Nephron (organoid): ENCODE measurements around the gene CLDND2.

Source experiments
- H3K27ac Mint-ChIP-seq, 3 experiments: 2 replicates each; pipeline ENCODE4 v1.8.0; 2020; ENCODE audit warnings: mixed read lengths in 3 of 3, mild to moderate bottlenecking in 2 of 3, moderate library complexity in 1 of 3
- H3K27me3 Mint-ChIP-seq: 2 replicates; pipeline ENCODE4 v1.8.0; 2021; ENCODE audit warnings: low read depth, mild to moderate bottlenecking, moderate library complexity, mixed read lengths
- H3K36me3 Mint-ChIP-seq: 2 replicates; pipeline ENCODE4 v1.8.0; 2020; ENCODE audit warnings: low read depth, mixed read lengths
- H3K4me1 Mint-ChIP-seq: 2 replicates; pipeline ENCODE4 v1.8.0; 2020; ENCODE audit warnings: mixed read lengths
- H3K4me3 Mint-ChIP-seq, 3 experiments: 2 replicates each; pipeline ENCODE4 v1.8.0; 2020; ENCODE audit warnings: mild to moderate bottlenecking in 3 of 3, mixed read lengths in 3 of 3, moderate library complexity in 2 of 3
- H3K9me3 Mint-ChIP-seq: 2 replicates; pipeline ENCODE4 v1.8.0; 2020; ENCODE audit warnings: mixed read lengths
- TF ChIP-seq, protein P1 (sequence below), 3 experiments: fragments of 200-600 bp; sonication (generic); IDR thresholded peaks; one replicate each; pipeline ENCODE4 v1.5.0; 2021; ENCODE audit warnings: antibody characterized with exemption in 3 of 3; ENCODE audit not compliant: unreplicated experiment in 3 of 3

The CLDND2 gene

GRCh38 chr19:51339687-51340656, 28.8 kb downstream of the CLDND2 start:
- no peaks in the 10 kb centered on the region for H3K9me3 Mint-ChIP-seq
- peaks cover 8% of the 10 kb centered on the region for H3K36me3 Mint-ChIP-seq
- peak overlapping the region; percentile 90 to 97 (median 95) for H3K4me3 Mint-ChIP-seq
- H3K27ac Mint-ChIP-seq: peak overlapping the region; percentile 81 to 96 (median 96)
- H3K4me1 Mint-ChIP-seq: peaks cover 15% of the 10 kb centered on the region
- TF ChIP-seq, protein P1, sequence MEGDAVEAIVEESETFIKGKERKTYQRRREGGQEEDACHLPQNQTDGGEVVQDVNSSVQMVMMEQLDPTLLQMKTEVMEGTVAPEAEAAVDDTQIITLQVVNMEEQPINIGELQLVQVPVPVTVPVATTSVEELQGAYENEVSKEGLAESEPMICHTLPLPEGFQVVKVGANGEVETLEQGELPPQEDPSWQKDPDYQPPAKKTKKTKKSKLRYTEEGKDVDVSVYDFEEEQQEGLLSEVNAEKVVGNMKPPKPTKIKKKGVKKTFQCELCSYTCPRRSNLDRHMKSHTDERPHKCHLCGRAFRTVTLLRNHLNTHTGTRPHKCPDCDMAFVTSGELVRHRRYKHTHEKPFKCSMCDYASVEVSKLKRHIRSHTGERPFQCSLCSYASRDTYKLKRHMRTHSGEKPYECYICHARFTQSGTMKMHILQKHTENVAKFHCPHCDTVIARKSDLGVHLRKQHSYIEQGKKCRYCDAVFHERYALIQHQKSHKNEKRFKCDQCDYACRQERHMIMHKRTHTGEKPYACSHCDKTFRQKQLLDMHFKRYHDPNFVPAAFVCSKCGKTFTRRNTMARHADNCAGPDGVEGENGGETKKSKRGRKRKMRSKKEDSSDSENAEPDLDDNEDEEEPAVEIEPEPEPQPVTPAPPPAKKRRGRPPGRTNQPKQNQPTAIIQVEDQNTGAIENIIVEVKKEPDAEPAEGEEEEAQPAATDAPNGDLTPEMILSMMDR (IDR thresholded peaks at IDR 0.05; ENCODE audit: unreplicated experiment in 3 of 3): peak; percentile 13 to 27 (median 13)
- peaks cover 17% of the 10 kb centered on the region for H3K27me3 Mint-ChIP-seq

DNA sequence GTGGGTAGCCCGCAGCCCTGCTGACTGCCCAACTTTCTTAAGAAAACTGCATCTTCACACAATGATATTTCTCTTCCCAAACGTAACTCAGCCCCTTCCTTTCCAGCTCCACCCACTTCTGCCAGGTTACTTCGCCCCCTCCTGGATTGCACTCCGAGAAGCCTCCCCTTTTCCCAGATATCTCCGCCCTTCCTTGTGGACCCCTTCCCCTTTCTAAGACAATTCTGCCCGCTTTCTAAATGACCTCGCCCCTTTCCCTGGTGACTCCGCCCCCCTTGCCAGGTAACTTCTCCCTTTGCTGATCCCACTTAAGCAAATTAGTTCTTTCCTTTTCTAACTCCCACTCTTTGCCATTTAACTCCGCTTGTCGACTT, 29.5 kb downstream of the CLDND2 start:
- Mint-ChIP-seq H3K4me1 (peaks cover 15% of the 10 kb centered on the region), H3K4me3 (peak overlapping the region; percentile 90 to 97 (median 95))

GRCh38 chr19:51338563-51339312, 30.1 kb downstream of the CLDND2 start:
- H3K4me3 Mint-ChIP-seq: peak overlapping the region; percentile 90 to 97 (median 95)

More for the DNA sequence above, 29.5 kb downstream of the CLDND2 start:
- TF ChIP-seq, protein P1 (IDR thresholded peaks at IDR 0.05; ENCODE audit: unreplicated experiment in 3 of 3): no peak
- peak overlapping the region; percentile 81 to 96 (median 96) for H3K27ac Mint-ChIP-seq
- H3K27me3 Mint-ChIP-seq: peaks cover 17% of the 10 kb centered on the region
- H3K9me3 Mint-ChIP-seq: no peaks in the 10 kb centered on the region
- H3K36me3 Mint-ChIP-seq: peaks cover 11% of the 10 kb centered on the region

GRCh38 chr19:51337861-51338562, 30.8 kb downstream of the CLDND2 start:
- Mint-ChIP-seq H3K4me3 (peak overlapping the region; percentile 90 to 97 (median 95)), H3K9me3 (no peaks in the 10 kb centered on the region), H3K4me1 (peaks cover 15% of the 10 kb centered on the region), H3K27ac (peak overlapping the region; percentile 81 to 96 (median 81)), H3K36me3 (peaks cover 17% of the 10 kb centered on the region), H3K27me3 (peaks cover 20% of the 10 kb centered on the region)
- TF ChIP-seq, protein P1 (IDR thresholded peaks at IDR 0.05; ENCODE audit: unreplicated experiment in 3 of 3): no peak

More at GRCh38 chr19:51338563-51339312, 30.1 kb downstream of the CLDND2 start:
- H3K9me3 Mint-ChIP-seq: no peaks in the 10 kb centered on the region
- TF ChIP-seq, protein P1 (IDR thresholded peaks at IDR 0.05; ENCODE audit: unreplicated experiment in 3 of 3): peak; percentile 91 to 94 (median 93)
- peaks cover 15% of the 10 kb centered on the region for H3K4me1 Mint-ChIP-seq
- H3K27ac Mint-ChIP-seq: peak overlapping the region; percentile 81 to 96 (median 96)
- H3K27me3 Mint-ChIP-seq: peaks cover 20% of the 10 kb centered on the region
- H3K36me3 Mint-ChIP-seq: peaks cover 15% of the 10 kb centered on the region

DNA sequence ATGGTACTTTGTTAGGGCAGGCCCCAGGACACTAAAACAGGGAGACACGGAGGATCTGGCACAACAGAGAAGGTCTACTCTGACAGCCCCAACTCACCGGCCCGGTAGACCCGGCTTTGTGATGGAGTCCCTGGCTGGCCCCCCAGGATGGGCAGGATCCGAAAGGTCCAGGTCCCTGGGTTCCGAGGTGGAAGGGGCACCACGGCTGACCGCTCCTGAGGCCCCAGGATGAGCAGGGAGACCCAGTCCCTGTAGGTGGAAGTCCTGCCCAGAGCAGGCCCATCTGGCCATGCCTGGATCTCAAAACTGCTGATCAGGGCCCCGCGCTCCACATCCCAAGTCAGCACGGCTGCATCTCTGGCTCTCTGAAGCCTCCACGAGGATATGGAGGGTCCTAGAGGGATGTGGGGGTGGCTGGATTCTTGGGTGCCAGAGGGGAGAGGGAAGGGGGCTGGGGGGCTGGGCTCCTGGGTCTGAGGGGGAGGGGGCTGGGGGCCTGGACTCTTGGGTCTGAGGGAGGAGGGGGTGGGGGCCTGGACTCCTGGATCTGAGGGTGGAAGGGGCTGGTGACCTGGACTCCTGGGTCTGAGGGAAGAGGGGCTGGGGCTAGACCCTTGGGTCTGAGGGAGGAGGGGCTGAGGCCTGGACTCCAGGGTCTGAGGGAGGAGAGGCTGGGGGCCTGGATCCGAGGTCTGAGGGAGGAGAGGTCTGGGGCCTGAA, 31.5 kb downstream of the CLDND2 start:
- Mint-ChIP-seq H3K36me3 (peaks cover 17% of the 10 kb centered on the region), H3K27ac (no peak overlapping the region), H3K9me3 (no peaks in the 10 kb centered on the region), H3K27me3 (peaks cover 13% of the 10 kb centered on the region), H3K4me3 (no peak overlapping the region), H3K4me1 (peaks cover 10% of the 10 kb centered on the region)
- TF ChIP-seq, protein P1 (IDR thresholded peaks at IDR 0.05; ENCODE audit: unreplicated experiment in 3 of 3): no peak
